ENCODE data around the gene ILKAP.

Gene ILKAP

GRCh38 chr2:238131761-238132462 is 71.6 kb downstream of the ILKAP start:
- DNase-seq (ENCODE audit: extremely low read depth, insufficient read length) = no peak
- H3K27me3 ChIP-seq (replicated peaks; ENCODE audit: control insufficient read depth, insufficient read depth, low read length) = no peaks in the 10 kb centered on the region
- no peak for TF ChIP-seq CTCF (IDR thresholded peaks at IDR 0.05; ENCODE audit: insufficient read depth, low read length, poor library complexity, severe bottlenecking)
- H3K4me3 ChIP-seq (replicated peaks; ENCODE audit: low read depth, low read length) = no peak overlapping the region
- H3K36me3 ChIP-seq (ENCODE audit: control insufficient read depth, insufficient read depth, low read length) = no peaks in the 10 kb centered on the region; the same call in 1 of the 2 replicates

GRCh38 chr2:238130696-238131628 is 72.5 kb downstream of the ILKAP start:
- no peaks in the 10 kb centered on the region; the same call in 1 of the 2 replicates for H3K36me3 ChIP-seq (ENCODE audit: control insufficient read depth, insufficient read depth, low read length)
- no peak for TF ChIP-seq CTCF (IDR thresholded peaks at IDR 0.05; ENCODE audit: insufficient read depth, low read length, poor library complexity, severe bottlenecking)
- H3K27me3 ChIP-seq (replicated peaks; ENCODE audit: control insufficient read depth, insufficient read depth, low read length) = no peaks in the 10 kb centered on the region
- no peak for DNase-seq (ENCODE audit: extremely low read depth, insufficient read length)
- no peak overlapping the region for H3K4me3 ChIP-seq (replicated peaks; ENCODE audit: low read depth, low read length)

DNA sequence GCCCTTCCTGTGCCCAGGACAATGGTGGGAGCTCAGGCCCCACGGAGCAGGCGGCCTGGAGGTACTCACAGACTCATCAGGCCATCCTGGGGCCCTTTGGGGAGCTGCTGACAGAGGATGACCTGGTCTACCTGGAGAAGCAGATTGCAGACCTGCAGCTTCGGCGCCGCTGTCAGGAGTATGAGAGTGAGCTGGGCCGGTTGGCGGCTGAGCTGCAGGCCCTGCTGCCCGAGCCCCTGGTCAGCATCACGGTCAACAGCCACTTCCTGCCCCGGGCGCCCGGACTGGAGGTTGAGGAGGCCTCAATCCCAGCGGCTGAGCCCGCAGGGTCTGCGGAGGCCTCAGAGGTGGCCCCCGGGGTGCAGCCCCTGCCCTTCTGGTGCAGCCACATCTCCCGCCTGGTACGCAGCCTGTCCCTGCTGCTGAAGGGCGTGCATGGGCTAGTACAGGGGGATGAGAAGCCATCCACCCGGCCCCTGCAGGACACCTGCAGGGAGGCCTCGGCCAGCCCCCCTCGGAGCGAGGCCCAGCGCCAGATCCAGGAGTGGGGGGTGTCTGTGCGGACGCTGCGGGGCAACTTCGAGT is 73.3 kb downstream of the ILKAP start:
- no peak for DNase-seq (ENCODE audit: extremely low read depth, insufficient read length)
- Histone ChIP-seq H3K4me3 (replicated peaks; ENCODE audit: low read depth, low read length) (no peak overlapping the region), H3K36me3 (ENCODE audit: control insufficient read depth, insufficient read depth, low read length) (no peaks in the 10 kb centered on the region; the same call in 1 of the 2 replicates), H3K27me3 (replicated peaks; ENCODE audit: control insufficient read depth, insufficient read depth, low read length) (no peaks in the 10 kb centered on the region)
- no peak for TF ChIP-seq CTCF (IDR thresholded peaks at IDR 0.05; ENCODE audit: insufficient read depth, low read length, poor library complexity, severe bottlenecking)

DNA sequence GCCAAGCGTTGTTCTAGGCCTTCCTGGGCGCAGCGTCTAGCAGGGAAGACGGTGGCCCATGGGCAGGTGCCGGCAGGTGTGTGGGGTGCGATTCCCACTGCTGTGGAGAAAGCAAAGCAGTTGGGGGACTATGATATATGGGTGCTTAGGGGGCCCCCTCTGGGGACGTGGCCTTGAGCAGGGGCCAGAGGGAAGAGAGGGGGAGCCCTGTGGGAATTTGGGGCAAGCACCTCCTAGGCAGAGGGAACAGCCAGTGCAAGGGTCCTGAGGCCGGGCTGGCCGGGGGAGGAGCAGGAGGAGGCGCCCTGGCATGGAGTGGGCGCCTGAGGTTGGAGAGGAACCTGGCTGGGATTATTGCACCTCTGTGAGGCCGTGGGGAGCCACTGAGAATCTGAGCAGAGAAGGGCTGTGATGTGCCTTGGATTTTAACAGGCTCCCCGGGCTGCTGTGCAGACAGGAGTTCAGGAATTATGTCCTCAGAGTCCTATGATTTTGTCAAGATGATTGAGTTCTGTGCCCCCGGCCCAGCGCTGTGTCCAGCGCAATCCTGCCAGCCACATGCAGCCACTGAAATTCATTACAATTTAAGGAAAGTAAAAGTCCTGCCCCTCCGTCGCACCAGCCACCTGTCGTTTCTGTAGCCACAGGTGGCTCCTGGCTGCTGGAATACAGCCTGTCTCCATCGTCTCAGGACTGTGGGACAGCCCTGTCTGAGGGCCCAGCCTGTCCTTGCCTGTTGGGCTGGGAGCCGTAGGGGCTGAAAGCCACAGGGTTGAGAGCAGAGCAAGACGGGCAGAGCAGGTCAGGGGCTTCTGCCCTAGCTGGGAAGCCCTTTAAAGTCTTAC is 74.1 kb downstream of the ILKAP start:
- TF ChIP-seq CTCF (IDR thresholded peaks at IDR 0.05; ENCODE audit: insufficient read depth, low read length, poor library complexity, severe bottlenecking) = no peak
- Histone ChIP-seq H3K27me3 (replicated peaks; ENCODE audit: control insufficient read depth, insufficient read depth, low read length) (no peaks in the 10 kb centered on the region), H3K36me3 (ENCODE audit: control insufficient read depth, insufficient read depth, low read length) (no peaks in the 10 kb centered on the region; the same call in 1 of the 2 replicates), H3K4me3 (replicated peaks; ENCODE audit: low read depth, low read length) (no peak overlapping the region)
- no peak for DNase-seq (ENCODE audit: extremely low read depth, insufficient read length)

- Histone ChIP-seq H3K36me3 (ENCODE audit: control insufficient read depth, insufficient read depth, low read length) (no peaks in the 10 kb centered on the region; the same call in 1 of the 2 replicates), H3K27me3 (replicated peaks; ENCODE audit: control insufficient read depth, insufficient read depth, low read length) (no peaks in the 10 kb centered on the region), H3K4me3 (replicated peaks; ENCODE audit: low read depth, low read length) (no peak overlapping the region)
- no peak for TF ChIP-seq CTCF (IDR thresholded peaks at IDR 0.05; ENCODE audit: insufficient read depth, low read length, poor library complexity, severe bottlenecking)
- no peak for DNase-seq (ENCODE audit: extremely low read depth, insufficient read length)
Observed at GRCh38 chr2:238128534-238129001, 74.9 kb downstream of the ILKAP start.
